DMS153 treated with DMSO at 0.1 percent for 48 hours (cell line): ENCODE measurements around the gene EPN1.

Source experiments
- DNase-seq: peaks from one replicate; lab custom pipeline; 2025; ENCODE audit not compliant: unreplicated experiment; lab: John Stamatoyannopoulos, UW

The EPN1 gene

DNA sequence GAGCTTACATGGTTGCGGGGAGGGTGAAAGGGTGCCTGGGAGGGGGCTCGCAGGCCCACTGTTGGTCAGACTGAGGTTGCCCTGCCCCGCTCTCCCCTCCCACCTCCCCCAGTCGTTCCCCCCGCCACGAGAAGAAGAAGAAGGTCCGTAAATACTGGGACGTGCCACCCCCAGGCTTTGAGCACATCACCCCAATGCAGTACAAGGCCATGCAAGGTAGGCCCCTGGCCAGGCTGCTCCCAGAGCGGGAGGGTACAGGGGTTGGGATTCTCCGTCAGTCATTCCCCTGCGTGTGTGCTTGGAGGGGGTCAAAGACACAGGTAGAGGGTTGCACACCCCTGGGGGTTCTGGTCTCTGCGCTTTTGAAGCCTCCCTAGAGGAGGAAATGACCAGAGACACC is 14.6 kb upstream of the EPN1 start:
- no peak for DNase-seq

GRCh38 chr19:55660991-55661390 is 14.0 kb upstream of the EPN1 start:
- DNase-seq, result no peak

GRCh38 chr19:55661826-55662225 is 13.2 kb upstream of the EPN1 start:
- DNase-seq, result no peak

DNA sequence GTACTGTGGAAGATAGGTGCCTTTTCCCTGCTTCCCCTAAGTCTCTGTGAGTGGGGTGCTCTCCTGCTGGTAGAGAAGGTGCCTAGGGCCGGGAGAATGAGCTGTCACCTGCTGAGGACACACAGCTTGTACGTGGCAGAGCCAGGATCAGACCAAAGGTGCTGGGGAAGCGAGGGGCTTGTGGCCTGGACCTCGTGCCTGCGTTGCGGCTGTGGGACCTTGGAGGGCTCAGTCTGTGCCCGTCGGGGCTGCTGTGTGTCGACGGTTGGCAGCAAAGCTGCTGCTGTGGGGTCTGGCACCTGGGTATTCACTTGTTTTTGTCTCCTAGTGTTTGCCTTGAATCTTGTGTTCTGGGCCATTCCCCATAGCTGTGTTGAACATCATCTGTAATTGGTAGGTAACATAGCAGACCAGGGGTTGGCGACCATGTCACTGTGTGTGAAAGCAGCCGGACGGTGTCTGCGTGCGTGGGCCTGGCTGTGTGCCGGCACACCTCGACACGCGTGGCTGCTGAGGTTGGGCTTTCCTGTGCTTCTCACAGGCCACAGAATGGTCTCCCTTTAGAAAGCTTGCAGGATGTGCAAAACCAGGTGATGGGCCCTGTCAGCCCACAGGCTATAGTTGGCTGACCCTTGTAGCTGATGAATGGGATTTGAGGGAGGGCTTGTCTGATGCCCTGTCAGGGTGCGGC is 11.0 kb upstream of the EPN1 start:
- DNase-seq, result no peak

GRCh38 chr19:55666343-55667005 is 8.6 kb upstream of the EPN1 start:
- no peak for DNase-seq

DNA sequence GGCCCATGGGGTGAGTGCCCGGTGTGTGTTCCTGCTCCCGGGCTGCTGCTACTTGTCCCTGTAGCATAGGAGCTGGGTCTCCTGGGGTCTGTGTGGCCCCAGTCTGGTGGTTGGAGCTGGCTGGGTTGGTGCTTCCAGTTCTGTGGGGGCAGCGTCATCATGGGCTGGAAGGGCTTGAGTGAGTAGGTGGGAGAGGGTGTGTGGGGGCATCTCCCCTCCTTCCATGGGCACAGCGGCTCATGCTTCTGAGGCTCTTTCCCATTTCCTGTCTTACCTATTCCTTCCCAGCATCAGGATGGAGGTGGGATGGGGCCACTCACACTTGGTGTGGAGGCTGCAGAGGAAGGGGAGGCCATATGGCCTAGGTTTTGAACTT is 8.0 kb upstream of the EPN1 start:
- no peak for DNase-seq

DNA sequence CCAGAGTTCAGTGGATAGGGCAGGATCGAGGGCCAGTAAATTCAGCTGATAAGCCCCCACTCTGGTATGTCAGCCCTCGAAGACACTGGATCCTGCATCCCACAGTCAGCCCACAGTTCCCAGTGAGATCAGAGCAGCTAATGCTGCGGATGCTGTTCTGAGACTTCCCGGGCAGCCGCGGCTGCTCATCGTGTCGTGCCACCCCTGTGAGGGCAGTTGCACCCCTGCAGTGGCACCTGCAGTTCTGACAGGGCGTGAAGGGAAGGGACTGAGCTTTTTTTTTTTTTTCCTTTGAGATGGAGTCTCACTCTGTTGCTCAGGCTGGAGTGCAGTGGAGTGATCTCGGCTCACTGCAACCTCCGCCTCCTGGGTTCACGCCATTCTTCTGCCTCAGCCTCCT is 7.5 kb upstream of the EPN1 start:
- DNase-seq, result no peak

DNA sequence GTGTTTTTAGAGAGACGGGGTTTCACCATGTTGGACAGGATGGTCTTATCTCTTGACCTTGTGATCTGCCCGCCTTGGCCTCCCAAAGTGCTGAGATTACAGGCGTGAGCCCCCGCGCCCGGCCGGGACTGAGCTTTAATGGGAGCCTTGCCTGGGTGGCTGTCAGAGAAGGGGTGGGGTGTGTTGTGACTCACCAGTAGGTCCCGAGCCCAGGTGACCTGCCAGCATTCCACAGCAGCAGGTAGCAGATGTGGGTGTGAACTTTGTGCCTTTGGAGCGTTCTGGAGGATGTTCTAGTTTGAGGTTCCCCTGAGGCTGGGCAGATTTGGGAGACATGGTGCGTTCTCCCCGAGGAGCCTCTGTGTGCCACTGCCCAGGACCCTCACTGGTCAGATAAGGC is 7.1 kb upstream of the EPN1 start:
- no peak for DNase-seq

DNA sequence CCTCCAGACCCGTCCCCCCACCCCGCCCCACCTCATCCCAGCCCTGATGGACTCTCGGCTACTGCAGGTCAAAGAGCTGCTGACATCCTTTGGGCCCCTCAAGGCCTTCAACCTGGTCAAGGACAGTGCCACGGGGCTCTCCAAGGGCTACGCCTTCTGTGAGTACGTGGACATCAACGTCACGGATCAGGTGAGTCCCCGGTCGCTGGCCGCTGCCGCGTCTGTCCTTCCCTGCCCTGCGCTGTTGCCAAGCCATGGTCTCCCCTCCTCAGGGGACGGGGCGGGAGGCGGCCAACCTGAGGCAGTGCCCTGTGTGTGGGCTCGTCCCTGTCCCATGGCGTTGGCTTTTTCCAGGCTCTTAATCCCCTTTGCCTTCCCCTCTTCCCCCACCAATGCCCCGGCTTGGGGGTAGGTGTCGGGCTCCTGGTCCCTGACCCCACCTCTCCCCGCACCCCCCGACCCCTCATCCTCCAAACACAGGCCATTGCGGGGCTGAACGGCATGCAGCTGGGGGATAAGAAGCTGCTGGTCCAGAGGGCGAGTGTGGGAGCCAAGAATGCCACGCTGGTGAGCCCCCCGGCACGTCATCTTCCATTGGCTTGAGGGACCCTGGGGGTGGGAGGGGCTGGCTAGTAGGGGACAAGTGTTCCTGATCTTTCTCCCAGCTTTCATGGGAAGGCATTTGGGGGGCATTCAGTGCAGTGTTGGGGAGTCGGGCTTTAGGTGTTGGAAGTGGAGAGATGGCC is 6.2 kb upstream of the EPN1 start:
- DNase-seq, result no peak

DNA sequence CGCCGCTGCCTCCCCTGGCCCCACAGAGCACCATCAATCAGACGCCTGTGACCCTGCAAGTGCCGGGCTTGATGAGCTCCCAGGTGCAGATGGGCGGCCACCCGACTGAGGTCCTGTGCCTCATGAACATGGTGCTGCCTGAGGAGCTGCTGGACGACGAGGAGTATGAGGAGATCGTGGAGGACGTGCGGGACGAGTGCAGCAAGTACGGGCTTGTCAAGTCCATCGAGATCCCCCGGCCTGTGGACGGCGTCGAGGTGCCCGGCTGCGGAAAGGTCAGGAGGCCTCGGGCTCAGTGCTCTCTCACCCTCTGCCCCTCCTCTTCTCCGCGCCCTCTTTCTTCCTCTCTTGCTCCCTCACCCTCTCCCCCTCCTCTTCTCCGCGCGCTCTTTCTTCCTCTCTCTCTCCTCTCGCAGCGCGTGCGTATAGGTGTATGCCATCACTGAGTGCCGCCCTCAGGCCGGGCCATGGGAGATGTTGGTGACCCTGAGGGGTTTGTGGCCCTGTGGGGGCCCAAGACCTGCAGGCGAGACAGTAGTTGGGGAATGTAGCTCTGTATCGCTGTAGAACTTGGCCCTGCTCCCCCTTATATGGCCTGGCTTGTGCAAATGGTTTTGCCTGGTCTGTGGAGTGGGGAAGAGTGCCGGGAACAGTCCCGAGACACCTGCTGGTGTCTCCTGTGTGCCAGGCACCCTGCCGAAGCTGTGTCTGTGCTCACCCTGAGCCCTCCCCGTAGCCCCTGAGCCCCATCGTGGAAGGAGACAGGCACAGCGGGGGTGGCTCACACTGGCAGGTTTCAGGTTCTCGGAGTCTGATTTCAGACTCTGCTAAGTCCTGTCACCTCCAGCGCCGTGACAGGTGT is 5.4 kb upstream of the EPN1 start:
- DNase-seq, result no peak

- DNase-seq, result no peak
These were observed 4.6 kb upstream of the EPN1 start for GRCh38 chr19:55670280-55671053.

- DNase-seq, result no peak
These were observed 4.0 kb upstream of the EPN1 start for GRCh38 chr19:55671054-55671378.

GRCh38 chr19:55672418-55672817 is 2.6 kb upstream of the EPN1 start:
- no peak for DNase-seq

- DNase-seq, result no peak
These were observed 1.6 kb upstream of the EPN1 start for GRCh38 chr19:55673465-55673864.

DNA sequence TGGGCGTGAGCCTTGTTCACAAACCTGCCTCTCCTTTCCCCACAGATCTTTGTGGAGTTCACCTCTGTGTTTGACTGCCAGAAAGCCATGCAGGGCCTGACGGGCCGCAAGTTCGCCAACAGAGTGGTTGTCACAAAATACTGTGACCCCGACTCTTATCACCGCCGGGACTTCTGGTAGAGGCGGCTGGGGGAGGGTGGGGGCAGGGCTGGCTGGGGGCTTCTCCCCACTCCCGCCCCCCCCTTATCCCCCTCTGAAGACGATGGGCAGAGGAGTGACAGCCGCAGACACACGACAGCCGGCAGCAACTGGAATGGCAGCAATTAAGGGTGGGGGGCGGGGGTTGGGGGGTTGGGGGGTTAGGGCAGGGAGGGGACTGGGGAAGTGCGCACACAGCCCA is 1.1 kb upstream of the EPN1 start:
- DNase-seq, result no peak

GRCh38 chr19:55674459-55674840 is 576 bp upstream of the EPN1 start:
- no peak for DNase-seq

DNA sequence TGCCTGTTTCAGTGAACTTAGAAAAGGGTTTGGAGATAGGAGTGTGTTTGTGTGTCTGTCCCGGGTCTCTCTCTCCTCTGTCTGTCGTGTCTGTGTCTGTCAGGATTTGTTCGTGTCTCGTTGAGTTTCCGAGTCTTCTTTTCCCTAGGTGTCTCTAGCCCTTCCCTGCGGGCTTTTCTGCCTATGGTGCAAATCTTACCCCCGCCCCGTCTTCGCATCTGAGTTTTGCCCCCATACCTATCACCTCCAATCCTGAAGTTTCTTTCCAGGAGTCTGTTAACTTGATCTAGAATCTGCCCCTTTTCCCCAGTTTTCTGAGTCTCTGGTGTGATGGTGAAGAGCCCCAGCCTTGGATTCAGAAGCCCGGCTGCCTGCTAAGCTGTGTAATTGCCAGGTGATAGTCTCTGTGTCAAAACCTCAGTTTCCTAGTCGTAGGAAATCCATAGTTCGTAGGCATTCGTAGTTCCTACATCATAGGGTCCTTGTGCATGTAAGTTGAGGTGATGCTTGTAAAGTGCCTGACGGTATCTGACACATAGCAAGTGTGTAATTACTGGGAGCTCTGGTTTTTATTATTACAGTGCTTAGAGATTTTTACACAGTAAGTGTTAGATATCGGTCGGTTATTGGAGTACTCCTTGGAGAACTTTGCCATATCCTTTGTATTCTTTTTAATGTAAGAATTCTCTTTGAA is 782 bp downstream of the EPN1 start:
- no peak for DNase-seq

DNA sequence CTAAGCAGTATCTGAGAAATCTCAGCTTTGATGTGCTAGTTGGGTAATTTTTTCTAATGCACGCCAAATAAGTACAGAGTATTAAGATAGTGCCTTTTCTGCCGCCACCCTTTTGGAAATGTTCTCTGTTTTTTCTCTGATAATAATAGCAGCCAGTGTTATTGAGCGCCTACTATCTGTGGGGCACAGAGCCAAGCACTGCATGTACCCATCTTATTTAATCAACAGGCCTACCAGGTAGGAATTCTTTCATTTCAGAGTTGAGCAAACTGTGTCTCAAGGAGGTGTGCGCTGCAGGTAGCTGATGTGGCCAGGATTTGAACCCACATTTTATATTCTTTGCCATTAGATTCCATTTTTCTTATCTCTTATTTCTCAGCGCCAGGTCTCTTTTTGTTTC is 1.4 kb downstream of the EPN1 start:
- no peak for DNase-seq

- DNase-seq, result no peak
These were observed 2.0 kb downstream of the EPN1 start for GRCh38 chr19:55676889-55677505.

GRCh38 chr19:55677572-55678028 is 2.6 kb downstream of the EPN1 start:
- DNase-seq, result no peak
